Measurements from ENCODE around the gene DLEC1. TPM values are rescaled to one million over a fixed set of nuclear protein-coding genes. Genes with fewer than 3 reads are reported as not detected.

The DLEC1 gene
- polyA plus RNA-seq, 1 donor from 2014 or later: 0.25 TPM

GRCh38 chr3:38129058-38129457, 90.0 kb downstream of the DLEC1 start:
- no peaks in the 10 kb centered on the region for H3K27me3 ChIP-seq (ENCODE audit: insufficient read depth, low read depth, low read length)
- peaks cover 5% of the 10 kb centered on the region for H3K36me3 ChIP-seq (ENCODE audit: insufficient read depth, low read length)
- H3F3A ChIP-seq (ENCODE audit: insufficient read depth, low read length, poor library complexity, severe bottlenecking): no peaks in the 10 kb centered on the region
- no peak overlapping the region for H3K27ac ChIP-seq (ENCODE audit: low read length)
- H3K4me3 ChIP-seq (ENCODE audit: low read length): no peak overlapping the region
- no peak overlapping the region for H2AFZ ChIP-seq (ENCODE audit: low read depth, low read length)
- H4K20me1 ChIP-seq (ENCODE audit: insufficient read depth): no peaks in the 10 kb centered on the region
- H3K9me3 ChIP-seq (ENCODE audit: low read length): no peaks in the 10 kb centered on the region
- no peak overlapping the region for H3K4me2 ChIP-seq (ENCODE audit: low read length)
- H3K9ac ChIP-seq (ENCODE audit: low read length): no peak overlapping the region
- no peaks in the 10 kb centered on the region for H3K9me2 ChIP-seq (ENCODE audit: insufficient read depth, low read length)
- H3K79me2 ChIP-seq (replicated peaks; ENCODE audit: insufficient read depth, low read length): no peaks in the 10 kb centered on the region
- no peak for TF ChIP-seq EZH2 (IDR thresholded peaks at IDR 0.05; ENCODE audit: borderline replicate concordance, insufficient read depth, low read length, poor library complexity, severe bottlenecking)
- TF ChIP-seq POLR2AphosphoS5 (IDR thresholded peaks at IDR 0.05): no peak
- TF ChIP-seq TAF1 (IDR thresholded peaks at IDR 0.05; ENCODE audit: low read depth): no peak
- no peak for TF ChIP-seq EP300 (conservative IDR thresholded peaks at IDR 0.05; ENCODE audit: poor library complexity, severe bottlenecking)
- no peak for TF ChIP-seq REST (IDR thresholded peaks at IDR 0.05; ENCODE audit: borderline replicate concordance)
- TF ChIP-seq MXI1 (conservative IDR thresholded peaks at IDR 0.05; ENCODE audit: poor library complexity, severe bottlenecking): no peak
- TF ChIP-seq RAD21 (conservative IDR thresholded peaks at IDR 0.05): no peak
- TF ChIP-seq CTCF (IDR thresholded peaks at IDR 0.05; ENCODE audit: poor library complexity, severe bottlenecking): no peak
- no peak for TF ChIP-seq SMC3 (conservative IDR thresholded peaks at IDR 0.05; ENCODE audit: poor library complexity)

DNA sequence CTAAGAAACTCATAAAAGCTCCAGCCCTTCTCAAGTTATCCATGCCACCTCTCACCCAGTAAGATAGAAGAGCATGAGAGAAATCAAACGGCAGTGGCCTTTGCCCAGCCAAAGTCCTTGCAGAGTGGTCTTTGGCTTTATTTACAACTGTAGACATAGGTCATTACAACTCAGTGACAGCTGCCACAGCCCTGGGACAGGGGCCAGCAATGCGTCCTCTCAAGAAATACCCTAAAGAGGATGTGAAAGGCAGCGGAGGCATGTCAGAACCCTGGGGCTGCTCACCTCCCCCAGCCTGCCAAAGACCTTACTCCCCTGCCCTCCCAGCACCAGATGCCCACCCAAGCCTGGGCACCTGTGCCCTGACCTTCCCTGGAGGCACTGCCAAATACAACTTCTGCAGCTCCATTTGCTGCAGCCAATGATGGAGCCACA, 91.6 kb downstream of the DLEC1 start:
- H3F3A ChIP-seq (ENCODE audit: insufficient read depth, low read length, poor library complexity, severe bottlenecking): no peaks in the 10 kb centered on the region
- TF ChIP-seq CTCF (IDR thresholded peaks at IDR 0.05; ENCODE audit: poor library complexity, severe bottlenecking): no peak
- TF ChIP-seq POLR2AphosphoS5 (IDR thresholded peaks at IDR 0.05): no peak
- no peak for TF ChIP-seq REST (IDR thresholded peaks at IDR 0.05; ENCODE audit: borderline replicate concordance)
- no peak for TF ChIP-seq SMC3 (conservative IDR thresholded peaks at IDR 0.05; ENCODE audit: poor library complexity)
- TF ChIP-seq MXI1 (conservative IDR thresholded peaks at IDR 0.05; ENCODE audit: poor library complexity, severe bottlenecking): no peak
- no peak for TF ChIP-seq TAF1 (IDR thresholded peaks at IDR 0.05; ENCODE audit: low read depth)
- no peak overlapping the region for H3K9ac ChIP-seq (ENCODE audit: low read length)
- H3K4me3 ChIP-seq (ENCODE audit: low read length): no peak overlapping the region
- H3K36me3 ChIP-seq (ENCODE audit: insufficient read depth, low read length): peaks cover 2% of the 10 kb centered on the region
- no peak overlapping the region for H3K27ac ChIP-seq (ENCODE audit: low read length)
- no peaks in the 10 kb centered on the region for H3K9me2 ChIP-seq (ENCODE audit: insufficient read depth, low read length)
- no peak overlapping the region for H2AFZ ChIP-seq (ENCODE audit: low read depth, low read length)
- no peaks in the 10 kb centered on the region for H3K79me2 ChIP-seq (replicated peaks; ENCODE audit: insufficient read depth, low read length)
- no peaks in the 10 kb centered on the region for H3K9me3 ChIP-seq (ENCODE audit: low read length)
- no peaks in the 10 kb centered on the region for H3K27me3 ChIP-seq (ENCODE audit: insufficient read depth, low read depth, low read length)
- no peaks in the 10 kb centered on the region for H4K20me1 ChIP-seq (ENCODE audit: insufficient read depth)
- H3K4me2 ChIP-seq (ENCODE audit: low read length): no peak overlapping the region
